ENCODE measurements around the gene SBF1.
"Not testable (repeated sequence)": the region's sequence is repeated elsewhere in the genome, so short reads cannot be mapped to it uniquely, and the experiment has no call there.

The SBF1 gene

DNA sequence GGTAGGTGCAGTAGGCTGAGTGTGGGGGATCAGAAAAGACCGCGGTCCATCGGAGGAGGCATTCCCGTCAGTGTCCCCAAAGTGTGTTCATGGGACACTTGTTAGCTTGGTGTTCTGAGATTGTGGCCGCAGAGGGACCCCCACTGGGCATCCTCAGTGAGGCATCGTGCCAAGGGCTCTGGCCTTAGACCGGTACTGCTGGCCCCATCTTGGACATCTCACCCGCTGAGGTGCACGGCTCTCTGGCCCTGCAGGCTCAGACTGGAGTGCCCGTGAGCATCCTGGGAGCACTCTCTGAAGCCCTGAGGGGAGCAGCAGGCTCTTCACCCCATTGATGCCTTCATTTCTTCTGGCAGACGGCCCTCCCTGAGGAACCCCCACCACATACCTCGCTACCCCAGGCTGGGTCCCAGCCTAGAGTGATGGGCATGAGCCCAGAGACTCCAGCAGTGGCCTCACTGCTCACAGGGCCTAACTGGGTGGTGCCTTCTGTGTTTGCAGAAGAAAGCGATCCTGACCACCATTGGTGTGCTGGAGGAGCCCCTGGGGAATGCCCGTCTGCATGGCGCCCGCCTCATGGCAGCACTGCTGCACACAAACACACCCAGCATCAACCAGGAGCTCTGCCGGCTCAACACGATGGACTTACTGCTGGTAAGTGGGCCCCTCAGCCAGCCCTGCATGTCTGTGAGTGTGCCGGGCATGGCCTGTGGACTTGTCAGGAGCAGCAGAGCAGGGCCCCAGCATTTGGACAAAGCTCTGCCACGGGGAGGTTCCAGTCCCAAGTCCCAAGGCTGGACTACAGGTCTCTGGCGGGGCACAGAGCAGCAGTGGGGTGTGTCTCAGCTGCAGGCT lies 51.6 kb downstream of the SBF1 start:
- DNase-seq, result no peak

DNA sequence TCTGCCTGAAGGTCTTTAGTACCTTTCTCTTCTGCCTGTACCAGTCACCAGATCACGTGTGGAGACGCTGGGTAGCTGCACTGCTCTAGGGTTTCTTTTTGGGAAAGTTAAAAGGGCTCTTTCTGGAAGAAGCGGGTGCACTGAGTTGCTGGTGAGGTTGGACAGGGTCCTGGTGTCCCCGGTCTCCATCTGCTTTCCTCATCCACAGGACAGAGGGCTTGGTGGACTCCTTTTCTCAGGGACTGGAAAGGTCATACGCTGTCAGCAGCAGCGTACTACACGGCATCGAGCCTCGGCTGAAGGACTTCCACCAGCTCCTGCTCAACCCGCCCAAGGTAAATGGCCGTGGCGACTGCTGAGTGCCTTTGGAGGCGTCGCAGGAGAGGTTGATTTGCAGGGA lies 52.8 kb downstream of the SBF1 start:
- no peak for DNase-seq

DNA sequence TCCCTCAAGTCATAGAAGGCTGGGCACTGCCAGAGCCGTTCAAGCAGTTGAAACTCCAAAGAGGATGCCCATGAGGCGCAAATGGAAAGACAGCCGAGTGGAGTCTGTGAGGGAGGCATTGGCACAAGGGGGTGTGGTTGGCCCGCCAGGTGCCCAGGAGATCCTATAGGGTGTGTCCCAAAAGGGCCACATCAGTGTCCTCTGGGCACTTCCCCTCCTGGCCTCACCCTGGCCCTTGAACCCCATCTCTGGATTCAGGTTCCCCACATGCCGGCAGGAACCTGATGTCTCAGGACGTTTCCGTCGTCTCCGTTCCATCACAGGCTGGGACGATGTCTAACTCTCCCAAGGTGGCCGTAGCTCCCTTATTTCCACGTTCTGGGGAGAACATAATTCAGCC lies 54.3 kb downstream of the SBF1 start:
- no peak for DNase-seq

GRCh38 chr22:50420015-50420414 lies 54.8 kb downstream of the SBF1 start:
- DNase-seq, result no peak

DNA sequence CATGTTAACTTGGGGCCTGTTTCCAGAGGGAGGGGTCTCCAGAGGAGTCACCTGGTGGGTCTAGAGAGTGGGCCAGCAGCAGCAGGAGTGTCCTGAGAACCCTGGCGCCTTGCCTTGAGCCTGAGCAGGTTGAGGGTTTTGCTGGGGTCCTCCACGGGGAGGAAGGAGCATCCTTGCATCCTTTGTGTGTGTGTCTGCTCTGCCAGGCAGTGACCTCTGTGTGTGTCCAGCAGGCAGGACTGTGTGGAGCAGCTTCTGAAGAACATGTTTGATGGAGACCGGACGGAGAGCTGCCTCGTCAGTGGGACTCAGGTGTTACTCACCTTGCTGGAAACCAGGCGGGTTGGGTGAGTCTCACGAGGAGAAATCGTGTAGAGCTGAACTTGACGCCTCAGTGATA lies 55.7 kb downstream of the SBF1 start:
- DNase-seq, result no peak

DNA sequence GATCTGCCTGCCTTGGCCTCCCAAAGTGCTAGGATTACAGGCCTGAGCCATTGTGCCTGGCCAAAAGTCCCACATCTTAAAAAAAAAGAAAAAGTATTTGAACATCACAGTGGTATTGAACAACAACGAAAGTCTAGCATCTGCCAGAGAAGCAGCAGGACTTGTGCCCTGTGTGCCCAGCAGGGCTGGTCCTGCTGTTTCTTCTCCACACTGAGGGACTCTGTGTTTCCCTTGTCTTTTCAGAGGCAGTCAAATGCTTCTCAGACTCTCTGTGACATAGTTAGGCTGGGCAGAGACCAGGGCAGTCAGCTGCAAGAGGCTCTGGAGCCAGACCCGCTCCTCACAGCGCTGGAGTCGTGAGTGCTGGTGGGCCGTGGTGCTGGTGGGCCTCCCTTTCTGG lies 56.2 kb downstream of the SBF1 start:
- DNase-seq, result no peak

- DNase-seq, result no peak
Observed at GRCh38 chr22:50417411-50418210, 57.2 kb downstream of the SBF1 start.

DNA sequence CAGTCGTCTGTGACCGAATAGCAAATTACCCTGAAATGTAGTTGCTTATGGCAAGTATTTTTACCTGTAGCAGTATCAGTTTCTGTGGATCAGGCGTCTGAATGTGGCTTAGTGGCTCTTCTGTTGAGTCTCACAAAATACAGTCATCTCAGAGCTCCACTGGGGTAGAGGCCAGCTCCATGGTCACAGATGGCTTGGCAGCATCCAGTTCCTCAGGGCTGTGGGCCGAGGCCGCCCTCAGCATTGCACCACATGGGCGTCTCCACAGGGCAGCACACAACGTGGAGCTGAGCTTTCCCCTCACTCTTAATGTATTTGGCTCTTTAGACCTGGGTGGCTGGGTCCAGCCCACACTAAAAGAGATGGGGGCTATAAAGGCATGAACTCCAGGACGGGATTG lies 57.8 kb downstream of the SBF1 start:
- DNase-seq, result no peak

DNA sequence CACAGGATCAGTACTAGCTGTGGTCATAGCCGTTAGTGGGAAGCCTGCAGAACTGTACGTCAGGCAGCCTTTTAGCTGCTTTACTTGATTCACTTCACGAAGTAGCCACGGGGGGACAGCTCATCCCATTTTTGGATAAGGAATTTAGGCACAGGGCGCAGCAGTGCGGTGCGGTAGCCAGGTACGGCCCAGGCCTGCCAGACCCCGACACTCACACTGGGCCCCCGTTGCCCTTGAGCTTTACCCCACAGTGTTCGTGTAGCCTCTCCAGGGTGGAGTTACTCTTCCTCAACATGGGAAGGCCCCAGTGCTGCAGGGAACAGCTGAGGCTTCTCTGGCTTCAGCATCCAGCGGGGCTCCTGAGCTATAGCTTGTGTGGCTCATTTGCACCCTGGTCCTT lies 59.4 kb downstream of the SBF1 start:
- DNase-seq, result no peak

DNA sequence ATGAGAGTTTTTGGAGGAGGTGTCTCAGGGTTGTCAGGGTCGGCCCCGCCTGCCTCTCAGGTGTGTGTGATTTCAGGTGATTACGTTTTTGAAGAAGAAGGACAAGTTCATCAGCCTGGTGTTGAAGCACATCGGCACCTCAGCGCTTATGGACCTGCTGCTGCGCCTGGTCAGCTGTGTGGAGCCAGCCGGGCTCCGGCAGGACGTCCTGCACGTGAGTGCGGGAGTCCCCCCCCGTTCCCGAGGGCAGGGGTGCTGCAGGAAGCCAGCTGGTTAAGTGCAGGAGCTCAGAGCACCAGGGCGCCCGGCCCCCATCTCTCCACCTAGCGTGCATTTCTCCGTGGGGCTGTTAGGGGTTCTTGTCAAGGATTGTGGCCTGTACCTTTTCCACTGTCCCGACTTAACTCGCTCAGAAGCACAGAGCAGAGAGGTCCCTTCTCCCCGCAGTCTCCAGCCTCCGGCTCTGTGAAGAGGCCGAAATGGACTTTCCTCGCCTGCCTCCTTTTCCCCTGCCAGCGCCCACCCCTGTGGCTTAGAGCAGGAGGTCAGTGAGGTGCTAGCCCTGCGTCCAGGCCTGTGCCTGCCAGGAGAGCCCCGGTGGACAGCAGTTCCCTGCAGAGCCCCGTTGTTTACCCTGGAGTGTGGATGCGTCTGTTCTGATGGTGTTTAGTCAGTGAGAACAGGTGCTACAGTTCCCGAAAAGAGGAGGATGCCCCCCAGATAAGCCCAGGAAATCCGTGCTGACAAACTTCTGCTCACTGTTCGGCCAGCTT lies 60.2 kb downstream of the SBF1 start:
- DNase-seq, result no peak

- not testable (repeated sequence) for DNase-seq
Observed at GRCh38 chr22:50408954-50409353, 65.9 kb downstream of the SBF1 start.

GRCh38 chr22:50408311-50408710 lies 66.5 kb downstream of the SBF1 start:
- no peak for DNase-seq

DNA sequence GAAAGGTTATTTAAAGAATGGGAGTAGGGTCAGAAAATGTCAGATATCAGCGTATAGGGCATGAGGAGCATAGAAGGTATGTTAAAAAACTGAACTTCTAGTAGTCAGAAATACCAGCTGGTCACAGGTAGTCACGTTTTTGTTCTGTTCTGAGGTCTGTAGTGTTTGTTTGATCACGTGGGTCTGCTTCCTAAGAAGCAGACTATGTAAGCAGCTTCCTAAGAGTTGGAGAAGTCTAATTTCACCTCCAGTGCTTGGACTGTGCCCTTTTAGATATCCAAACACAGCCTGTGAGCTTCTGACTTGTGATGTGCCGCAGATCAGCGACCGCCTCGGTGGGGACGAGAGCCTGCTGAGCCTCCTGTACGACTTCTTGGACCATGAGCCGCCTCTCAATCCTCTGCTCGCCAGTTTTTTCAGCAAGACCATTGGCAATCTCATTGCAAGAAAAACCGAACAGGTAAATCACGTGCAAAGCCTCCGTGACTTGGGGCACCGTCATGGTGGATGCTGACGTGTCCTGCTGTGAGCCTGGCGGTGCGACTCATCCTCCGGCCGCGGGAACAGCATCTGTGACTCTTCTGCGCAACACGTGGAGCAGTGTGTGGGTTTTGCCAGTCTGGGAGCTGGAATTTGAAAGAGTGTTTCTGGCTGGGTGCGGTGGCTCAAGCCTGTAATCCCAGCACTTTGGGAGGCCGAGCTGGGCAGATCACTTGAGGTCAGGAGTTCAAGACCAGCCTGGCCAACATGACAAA lies 68.2 kb downstream of the SBF1 start:
- no peak for DNase-seq

DNA sequence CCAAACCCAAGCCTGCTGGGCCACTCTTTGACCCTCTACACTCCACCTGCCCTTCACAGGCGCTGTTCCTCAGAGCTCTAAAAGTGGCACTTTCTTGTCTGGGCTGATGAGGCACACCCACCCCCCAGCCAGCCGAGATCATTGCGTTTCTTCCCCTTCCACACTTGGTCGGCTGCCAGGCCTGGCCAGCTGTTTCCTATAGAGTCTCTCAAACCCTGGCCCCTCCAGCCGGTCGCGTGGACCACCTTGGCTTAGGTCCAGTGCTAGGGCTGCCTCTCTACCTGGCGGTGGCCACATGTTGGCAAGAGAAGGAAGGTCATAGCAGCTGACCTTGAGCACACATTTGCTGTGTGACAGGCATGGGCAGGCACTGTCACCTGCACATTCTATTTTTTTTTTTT lies 71.1 kb downstream of the SBF1 start:
- no peak for DNase-seq

DNA sequence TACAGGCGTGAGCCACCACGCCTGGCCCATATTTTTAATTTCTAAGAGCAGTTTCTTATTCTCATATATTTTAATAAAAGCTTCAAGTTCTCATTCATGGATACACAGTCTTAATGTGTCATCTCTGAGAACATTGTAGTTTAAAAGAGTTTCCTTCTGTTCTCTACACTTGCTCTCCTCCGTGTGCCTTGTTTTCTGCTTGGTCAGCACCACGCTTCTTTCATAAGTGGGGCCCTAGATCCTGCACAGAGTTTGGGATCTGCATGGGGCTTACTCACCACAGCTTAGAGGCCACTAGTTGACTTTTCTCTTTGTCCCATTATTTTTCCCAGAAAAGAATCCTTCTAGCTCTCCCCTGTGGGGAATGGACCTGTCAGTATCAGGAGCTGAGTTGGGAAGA lies 72.9 kb downstream of the SBF1 start:
- no peak for DNase-seq

GRCh38 chr22:50400931-50401330 lies 73.9 kb downstream of the SBF1 start:
- no peak for DNase-seq

DNA sequence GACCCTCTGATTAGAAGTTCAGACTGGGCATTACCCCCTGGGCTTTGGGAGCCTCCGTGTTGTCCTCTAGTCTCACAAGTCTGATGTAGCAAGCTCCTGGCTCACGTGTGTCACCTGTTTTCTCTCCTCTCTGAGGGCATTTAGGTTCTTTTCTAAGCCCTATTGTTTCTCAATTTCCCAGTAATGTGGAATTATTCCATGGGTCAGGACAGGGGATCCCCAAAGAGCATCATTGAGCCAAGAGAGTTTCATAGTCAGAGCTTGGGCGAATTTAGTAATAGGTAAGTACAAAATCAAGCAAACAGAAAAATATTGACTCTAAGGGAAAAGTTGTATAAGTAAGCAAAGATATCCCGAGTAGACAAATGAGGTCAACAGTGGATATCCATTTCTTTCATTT lies 74.4 kb downstream of the SBF1 start:
- DNase-seq, result no peak

DNA sequence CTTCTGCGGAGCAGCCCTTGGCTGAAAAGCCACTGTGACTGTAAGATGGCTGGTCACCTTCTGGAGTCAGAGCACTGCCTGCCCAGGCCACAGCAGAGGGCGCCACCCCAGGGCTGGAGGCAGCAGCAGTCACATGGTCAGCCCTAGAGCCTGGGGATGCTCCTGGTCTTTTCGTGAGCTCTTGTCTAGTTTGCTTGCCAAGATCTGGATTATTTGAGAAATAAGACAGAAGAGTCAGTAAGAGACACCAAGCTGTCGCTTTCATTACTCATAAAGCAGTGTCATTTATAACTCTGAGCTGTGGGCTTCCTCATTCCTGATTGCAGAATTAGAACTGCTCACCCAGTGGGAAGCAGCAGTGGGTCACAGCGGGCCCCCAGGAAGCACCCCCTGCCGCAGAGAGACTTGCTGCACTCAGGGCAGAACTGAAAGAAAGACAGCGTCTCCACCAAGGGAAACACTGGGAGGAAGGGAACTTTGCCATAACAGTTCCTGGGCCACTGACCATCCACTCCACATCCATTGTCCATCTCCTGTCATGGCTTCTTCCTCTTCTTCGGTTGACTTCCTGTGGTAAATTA lies 75.0 kb downstream of the SBF1 start:
- DNase-seq, result peak; percentile 8

- DNase-seq, result no peak
Observed at GRCh38 chr22:50398831-50399648, 75.8 kb downstream of the SBF1 start.

GRCh38 chr22:50397371-50398060 lies 77.3 kb downstream of the SBF1 start:
- DNase-seq, result not testable (repeated sequence)

Data from activated CD4-positive, alpha-beta T cell treated with anti-CD3 and anti-CD28 coated beads, Interleukin-2, amount 50 U/mL, for 1 hour (primary cell).